ENCODE results near the gene KRAS. TPM values are rescaled to one million over a fixed set of nuclear protein-coding genes. Genes with fewer than 3 reads are reported as not detected.

KRAS gene
- total and polyA plus RNA-seq, 4 donors: 6.2 to 33.0 (median 14.1) TPM

GRCh38 chr12:25257590-25258324 lies 7.0 kb upstream of the KRAS start:
- H3K4me3 ChIP-seq (ENCODE audit: low read depth in 1 of 3, low read length in 3 of 3): no peak overlapping the region
- TF ChIP-seq HNF4A (conservative IDR thresholded peaks at IDR 0.05) (peak; percentile 47 to 64), EGR1 (IDR thresholded peaks at IDR 0.05; ENCODE audit: low read depth in 2 of 2) (no peak), JUND (IDR thresholded peaks at IDR 0.05) (peak in 1 of 2 donors; percentile 24), MAX (IDR thresholded peaks at IDR 0.05) (no peak), RAD21 (IDR thresholded peaks at IDR 0.05) (no peak), FOXA1 (IDR thresholded peaks at IDR 0.05) (no peak), NR2F2 (IDR thresholded peaks at IDR 0.05) (peak; percentile 72), ATF3 (IDR thresholded peaks at IDR 0.05) (no peak), TAF1 (conservative IDR thresholded peaks at IDR 0.05) (no peak), SP1 (IDR thresholded peaks at IDR 0.05) (peak; percentile 57), GABPA (IDR thresholded peaks at IDR 0.05 in 1 of 2, conservative IDR thresholded peaks at IDR 0.05 in 1 of 2) (no peak), REST (IDR thresholded peaks at IDR 0.05) (no peak), YY1 (IDR thresholded peaks at IDR 0.05) (peak; percentile 31), RXRA (IDR thresholded peaks at IDR 0.05) (peak; percentile 60 to 63)
- no peaks in the 10 kb centered on the region for H3K9me3 ChIP-seq (ENCODE audit: control insufficient read depth in 4 of 4, low read length in 3 of 4)
- no peak overlapping the region for H3K9ac ChIP-seq (ENCODE audit: low read depth in 1 of 2, low read length in 2 of 2)
- H3K27me3 ChIP-seq (ENCODE audit: control insufficient read depth in 4 of 4, insufficient read depth in 4 of 4, low read length in 3 of 4): no peaks in the 10 kb centered on the region
- WGBS: 44% methylated on average over 5 of the region's 5 CpGs
- no peak for DNase-seq (ENCODE audit: low spot score)
- H3K4me1 ChIP-seq (ENCODE audit: control insufficient read depth in 4 of 4, insufficient read depth in 4 of 4, low read length in 3 of 4): peaks cover 4 to 20% (median 14%) of the 10 kb centered on the region in 4 donors
- peak overlapping the region in 1 of 2 donors; percentile 60 for H3K27ac ChIP-seq (ENCODE audit: low read depth in 1 of 2, low read length in 2 of 2)
- no peaks in the 10 kb centered on the region for H3K36me3 ChIP-seq (ENCODE audit: control insufficient read depth in 4 of 4, insufficient read depth in 3 of 4, low read depth in 1 of 4, low read length in 3 of 4)

GRCh38 chr12:25256826-25257225 lies 6.1 kb upstream of the KRAS start:
- no peak overlapping the region for H3K4me3 ChIP-seq (ENCODE audit: low read depth in 1 of 3, low read length in 3 of 3)
- DNase-seq (ENCODE audit: low spot score): no peak
- no peak overlapping the region for H3K9ac ChIP-seq (ENCODE audit: low read depth in 1 of 2, low read length in 2 of 2)
- no peak for TF ChIP-seq FOXA2 (IDR thresholded peaks at IDR 0.05)
- TF ChIP-seq EGR1 (IDR thresholded peaks at IDR 0.05; ENCODE audit: low read depth in 2 of 2): no peak
- TF ChIP-seq GABPA (IDR thresholded peaks at IDR 0.05 in 1 of 2, conservative IDR thresholded peaks at IDR 0.05 in 1 of 2): no peak
- TF ChIP-seq TAF1 (conservative IDR thresholded peaks at IDR 0.05): no peak
- no peak for TF ChIP-seq REST (IDR thresholded peaks at IDR 0.05)
- no peak for TF ChIP-seq YY1 (IDR thresholded peaks at IDR 0.05)
- TF ChIP-seq SP1 (IDR thresholded peaks at IDR 0.05): no peak
- no peak for TF ChIP-seq ZBTB33 (IDR thresholded peaks at IDR 0.05)
- H3K4me1 ChIP-seq (ENCODE audit: control insufficient read depth in 4 of 4, insufficient read depth in 4 of 4, low read length in 3 of 4): peaks cover 4 to 20% (median 15%) of the 10 kb centered on the region in 4 donors
- WGBS: 87% methylated on average over 3 of the region's 3 CpGs
- peak overlapping the region in 1 of 2 donors; percentile 60 for H3K27ac ChIP-seq (ENCODE audit: low read depth in 1 of 2, low read length in 2 of 2)
- no peaks in the 10 kb centered on the region for H3K9me3 ChIP-seq (ENCODE audit: control insufficient read depth in 4 of 4, low read length in 3 of 4)
- no peaks in the 10 kb centered on the region for H3K36me3 ChIP-seq (ENCODE audit: control insufficient read depth in 4 of 4, insufficient read depth in 3 of 4, low read depth in 1 of 4, low read length in 3 of 4)
- no peaks in the 10 kb centered on the region for H3K27me3 ChIP-seq (ENCODE audit: control insufficient read depth in 4 of 4, insufficient read depth in 4 of 4, low read length in 3 of 4)

All from liver (tissue), 9 donors.